ENCODE results near the gene ADCY2.

The ADCY2 gene

GRCh38 chr5:7609726-7610125, 213.8 kb downstream of the ADCY2 start:
- H3K9me3 ChIP-seq: no peaks in the 10 kb centered on the region
- no peak overlapping the region for H3K27ac ChIP-seq
- intact Hi-C loops (cut with DNase I; ENCODE audit: low total_unique reads): no loop called here
- no peak for DNase-seq
- H3K4me1 ChIP-seq: no peaks in the 10 kb centered on the region
- H3K27me3 ChIP-seq: no peaks in the 10 kb centered on the region
- H3K4me3 ChIP-seq: no peak overlapping the region
- H3K36me3 ChIP-seq: no peaks in the 10 kb centered on the region
- TF ChIP-seq CTCF (IDR thresholded peaks at IDR 0.05): no peak

- intact Hi-C loops (cut with DNase I; ENCODE audit: low total_unique reads): no loop called here
- Histone ChIP-seq H3K36me3 (no peaks in the 10 kb centered on the region), H3K4me1 (no peaks in the 10 kb centered on the region), H3K9me3 (no peaks in the 10 kb centered on the region), H3K27ac (no peak overlapping the region), H3K27me3 (no peaks in the 10 kb centered on the region), H3K4me3 (no peak overlapping the region)
- TF ChIP-seq CTCF (IDR thresholded peaks at IDR 0.05): no peak
- DNase-seq: no peak
These were observed 214.7 kb downstream of the ADCY2 start for GRCh38 chr5:7610531-7611177.

GRCh38 chr5:7611518-7611917, 215.6 kb downstream of the ADCY2 start:
- intact Hi-C loops (cut with DNase I; ENCODE audit: low total_unique reads): no loop called here
- DNase-seq: no peak

GRCh38 chr5:7615566-7616061, 219.7 kb downstream of the ADCY2 start:
- no peak for TF ChIP-seq CTCF (IDR thresholded peaks at IDR 0.05)
- intact Hi-C loops (cut with DNase I; ENCODE audit: low total_unique reads): no loop called here
- no peak for DNase-seq
- H3K27ac ChIP-seq: no peak overlapping the region
- H3K4me1 ChIP-seq: no peaks in the 10 kb centered on the region
- no peak overlapping the region for H3K4me3 ChIP-seq
- H3K9me3 ChIP-seq: no peaks in the 10 kb centered on the region
- no peaks in the 10 kb centered on the region for H3K27me3 ChIP-seq
- no peaks in the 10 kb centered on the region for H3K36me3 ChIP-seq

More at GRCh38 chr5:7611518-7611917, 215.6 kb downstream of the ADCY2 start:
- no peak for TF ChIP-seq CTCF (IDR thresholded peaks at IDR 0.05)
- no peaks in the 10 kb centered on the region for H3K27me3 ChIP-seq
- no peak overlapping the region for H3K27ac ChIP-seq
- no peaks in the 10 kb centered on the region for H3K9me3 ChIP-seq
- H3K4me1 ChIP-seq: no peaks in the 10 kb centered on the region
- H3K36me3 ChIP-seq: no peaks in the 10 kb centered on the region
- no peak overlapping the region for H3K4me3 ChIP-seq

GRCh38 chr5:7616897-7617296, 221.0 kb downstream of the ADCY2 start:
- no peak for DNase-seq
- intact Hi-C loops (cut with DNase I; ENCODE audit: low total_unique reads): no loop called here
- Histone ChIP-seq H3K27me3 (no peaks in the 10 kb centered on the region), H3K27ac (no peak overlapping the region), H3K4me3 (no peak overlapping the region), H3K9me3 (no peaks in the 10 kb centered on the region), H3K36me3 (no peaks in the 10 kb centered on the region), H3K4me1 (no peaks in the 10 kb centered on the region)
- no peak for TF ChIP-seq CTCF (IDR thresholded peaks at IDR 0.05)
